Kidney (tissue), 14 donors: ENCODE data around the gene CPLX1. TPM values are rescaled to one million over a fixed set of nuclear protein-coding genes. Genes with fewer than 3 reads are reported as not detected.

Experiments
- DNase-seq, 5 donors: peaks; one replicate each; pipeline ENCODE4 v3.0.0-alpha.2; 2013 to 2020
- FAIRE-seq: peaks from 2 replicates; lab custom pipeline; 2012; peaks lifted over from hg19 to GRCh38; lab: Jason Lieb, UNC
- H3K27ac ChIP-seq, 2 donors: one replicate each; pipeline ENCODE4 v1.7.0; 2013; ENCODE audit warnings: low read depth in 2 of 2, low read length in 2 of 2, inconsistent platforms in 1 of 2
- H3K27me3 ChIP-seq: one replicate; pipeline ENCODE4 v1.7.1; 2013; ENCODE audit warnings: low read length, inconsistent platforms; ENCODE audit not compliant: control insufficient read depth, insufficient read depth
- H3K36me3 ChIP-seq, 3 donors: one replicate each; pipeline versions ENCODE4 v1.7.0 to v1.7.1; 2013; ENCODE audit warnings: low read length in 3 of 3, control low read depth in 1 of 3, inconsistent platforms in 1 of 3; ENCODE audit not compliant: insufficient read depth in 3 of 3, control insufficient read depth in 2 of 3
- H3K4me1 ChIP-seq, 3 donors: one replicate each; pipeline versions ENCODE4 v1.7.0 to v1.7.1; 2013; ENCODE audit warnings: low read length in 3 of 3, inconsistent platforms in 1 of 3, low read depth in 1 of 3; ENCODE audit not compliant: control insufficient read depth in 2 of 3, insufficient read depth in 2 of 3
- H3K4me3 ChIP-seq, 3 donors: one replicate each; pipeline versions ENCODE4 v1.7.0 to v1.8.1; 2013; ENCODE audit warnings: low read length in 3 of 3, control low read depth in 1 of 3, inconsistent platforms in 1 of 3
- H3K9ac ChIP-seq, 3 donors: one replicate each; pipeline versions ENCODE4 v1.7.0 to v1.7.1; 2013; ENCODE audit warnings: low read length in 3 of 3, control low read depth in 1 of 3, inconsistent platforms in 1 of 3
- H3K9me3 ChIP-seq, 3 donors: one replicate each; pipeline versions ENCODE4 v1.7.0 to v1.7.1; 2013; ENCODE audit warnings: low read length in 3 of 3, control low read depth in 1 of 3, inconsistent platforms in 1 of 3; ENCODE audit not compliant: control insufficient read depth in 2 of 3, insufficient read depth in 1 of 3
- intact Hi-C: fragments of 100-400 bp; cut with DNase I; formaldehyde crosslinking; loops from one replicate; pipeline ENCODE4 v1.11.1; 2022
- polyA plus RNA-seq: library from polyadenylated mRNA; stranded (reverse); fragments of 350-450 nt; fragmentation: Illumina TruSeq; extraction: RNeasy Lipid Tissue Mini Kit (QIAGEN cat#74804); gene quantifications from one replicate; pipeline ENCODE4 v1.2.3, GENCODE V29; 2014; ENCODE audit warnings: low read depth, low replicate concordance; ENCODE audit not compliant: insufficient read depth
- total RNA-seq: library from RNA; stranded (reverse); fragmentation: NEBNext Ultra II Directional; extraction: Animal tissue kit (Norgen Biotek cat#: 25700); gene quantifications from one replicate; pipeline ENCODE4 v1.2.1, GENCODE V29; 2021
- TF ChIP-seq, protein P1 (sequence below): IDR thresholded peaks from 3 replicates; pipeline ENCODE4 v1.5.1; 2012; ENCODE audit warnings: mild to moderate bottlenecking, moderate library complexity, borderline replicate concordance; ENCODE audit not compliant: insufficient read depth; ENCODE audit errors: extremely low read depth
- donor health status: control.
- donor health status: control.
- donor health status: control.
- donor health status: control.
- donor health status: control.
- donor health status: DM: yes; HTN: yes; CAD: no.
- donor health status: Normal renal cell carcinoma (clear cell type).

The CPLX1 gene
- total and polyA plus RNA-seq, 2 donors from 2014 or later: 3.9 to 10.2 TPM

DNA sequence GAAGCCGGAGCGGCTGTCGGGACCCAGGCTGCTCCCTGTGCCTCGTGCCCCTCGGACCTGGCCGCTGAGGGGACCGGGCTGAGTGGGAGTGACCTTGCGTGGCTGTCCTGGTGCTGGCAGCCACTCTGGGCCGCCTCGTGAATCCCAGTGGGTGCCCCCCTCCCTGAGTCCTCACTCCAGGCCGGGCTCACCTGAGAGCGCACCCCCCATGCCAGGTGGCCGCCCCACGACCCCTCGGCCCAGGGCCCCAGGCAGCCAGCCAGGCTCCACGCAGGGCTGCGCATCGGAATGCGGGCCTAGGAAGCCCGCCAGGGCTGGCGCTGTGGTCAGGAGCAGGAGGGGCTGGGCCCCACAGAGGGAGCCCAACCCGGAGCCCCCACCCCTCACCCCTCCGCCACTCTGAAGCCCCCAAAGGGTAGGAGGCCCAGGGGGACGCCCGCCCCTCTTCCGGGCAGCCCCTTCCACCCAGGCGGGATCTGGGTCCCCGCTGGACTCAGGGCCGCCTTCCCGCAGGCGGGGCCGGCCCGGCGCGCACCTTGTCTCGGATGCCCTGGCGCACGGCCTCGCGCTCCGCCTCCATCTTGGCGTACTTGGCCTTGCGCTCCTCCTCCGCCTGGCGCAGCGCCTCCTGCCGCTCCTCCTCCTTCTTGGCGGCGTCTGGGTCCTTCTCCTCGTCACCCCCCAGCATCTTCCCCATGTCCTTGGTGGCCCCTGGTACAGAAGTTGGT is 33.9 kb downstream of the CPLX1 start:
- no peak overlapping the region for H3K4me3 ChIP-seq
- H3K9ac ChIP-seq: no peak overlapping the region
- FAIRE-seq (no peak), DNase-seq (peak; percentile 59 to 76 (median 71))
- H3K9me3 ChIP-seq: no peaks in the 10 kb centered on the region
- no peaks in the 10 kb centered on the region for H3K36me3 ChIP-seq
- H3K27ac ChIP-seq: no peak overlapping the region
- TF ChIP-seq, protein P1, sequence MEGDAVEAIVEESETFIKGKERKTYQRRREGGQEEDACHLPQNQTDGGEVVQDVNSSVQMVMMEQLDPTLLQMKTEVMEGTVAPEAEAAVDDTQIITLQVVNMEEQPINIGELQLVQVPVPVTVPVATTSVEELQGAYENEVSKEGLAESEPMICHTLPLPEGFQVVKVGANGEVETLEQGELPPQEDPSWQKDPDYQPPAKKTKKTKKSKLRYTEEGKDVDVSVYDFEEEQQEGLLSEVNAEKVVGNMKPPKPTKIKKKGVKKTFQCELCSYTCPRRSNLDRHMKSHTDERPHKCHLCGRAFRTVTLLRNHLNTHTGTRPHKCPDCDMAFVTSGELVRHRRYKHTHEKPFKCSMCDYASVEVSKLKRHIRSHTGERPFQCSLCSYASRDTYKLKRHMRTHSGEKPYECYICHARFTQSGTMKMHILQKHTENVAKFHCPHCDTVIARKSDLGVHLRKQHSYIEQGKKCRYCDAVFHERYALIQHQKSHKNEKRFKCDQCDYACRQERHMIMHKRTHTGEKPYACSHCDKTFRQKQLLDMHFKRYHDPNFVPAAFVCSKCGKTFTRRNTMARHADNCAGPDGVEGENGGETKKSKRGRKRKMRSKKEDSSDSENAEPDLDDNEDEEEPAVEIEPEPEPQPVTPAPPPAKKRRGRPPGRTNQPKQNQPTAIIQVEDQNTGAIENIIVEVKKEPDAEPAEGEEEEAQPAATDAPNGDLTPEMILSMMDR: no peak
- intact Hi-C loops: no loop called here
- peaks cover 3% of the 10 kb centered on the region for H3K27me3 ChIP-seq
- peaks cover 0 to 2% (median 0%) of the 10 kb centered on the region in 3 donors for H3K4me1 ChIP-seq

DNA sequence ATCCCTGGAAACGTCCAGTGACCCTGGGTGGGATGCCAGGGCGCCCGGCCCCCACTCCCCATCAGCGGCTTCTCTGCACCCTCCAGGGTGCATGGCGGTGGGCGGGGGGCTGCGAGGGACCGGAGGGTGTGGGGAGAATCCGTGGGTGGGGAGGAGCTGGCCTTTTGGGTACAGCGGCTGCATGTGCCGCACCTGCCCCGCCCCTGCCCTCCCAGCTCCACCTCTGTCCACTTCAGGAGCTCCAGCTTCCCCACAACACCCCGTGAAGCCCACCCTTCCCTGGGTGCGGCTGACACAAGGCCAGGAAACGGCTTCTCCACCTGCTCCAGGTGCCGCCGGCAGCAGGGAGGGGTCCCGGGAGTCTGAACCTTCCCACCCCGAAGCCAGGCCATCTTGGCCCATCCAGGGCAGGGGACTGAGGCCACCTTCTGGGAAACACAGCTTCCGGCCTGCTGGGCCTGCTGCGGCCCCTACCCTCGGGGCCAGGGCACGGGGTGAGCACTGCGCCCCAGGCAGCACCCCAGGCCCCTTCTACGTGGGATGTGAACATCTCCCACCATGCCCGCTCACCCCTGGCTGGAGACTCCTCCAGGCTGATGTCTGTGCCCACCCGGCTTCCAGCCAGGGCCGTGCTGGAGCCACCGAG is 34.6 kb downstream of the CPLX1 start:
- Histone ChIP-seq H3K27me3 (peaks cover 3% of the 10 kb centered on the region), H3K36me3 (no peaks in the 10 kb centered on the region), H3K9me3 (no peaks in the 10 kb centered on the region), H3K9ac (no peak overlapping the region), H3K4me1 (peaks cover 0 to 2% (median 0%) of the 10 kb centered on the region in 3 donors), H3K27ac (no peak overlapping the region), H3K4me3 (no peak overlapping the region)
- TF ChIP-seq, protein P1: no peak
- intact Hi-C loops: no loop called here
- FAIRE-seq (no peak), DNase-seq (peak in 2 of 5 donors; percentile 62 to 69)

DNA sequence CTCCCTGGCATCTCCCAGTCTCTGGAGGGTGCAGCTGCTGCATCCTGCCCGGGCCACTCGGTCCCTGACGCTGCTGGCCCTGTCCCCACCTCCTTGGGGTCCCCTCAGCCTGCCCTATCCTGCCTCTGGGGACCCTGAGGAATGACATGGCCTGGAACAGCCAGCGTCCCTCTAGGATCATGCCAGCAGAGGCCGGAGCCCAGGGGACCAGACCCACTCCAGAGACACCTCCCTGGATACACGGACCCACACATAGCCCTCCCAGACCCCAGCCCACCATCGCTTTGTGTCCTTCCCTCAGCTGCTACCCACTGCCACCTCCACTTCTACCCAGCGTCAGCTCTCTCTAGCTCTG is 35.5 kb downstream of the CPLX1 start:
- TF ChIP-seq, protein P1: no peak
- H3K27me3 ChIP-seq: peaks cover 3% of the 10 kb centered on the region
- H3K36me3 ChIP-seq: no peaks in the 10 kb centered on the region
- no peak overlapping the region for H3K27ac ChIP-seq
- H3K9ac ChIP-seq: no peak overlapping the region
- H3K9me3 ChIP-seq: no peaks in the 10 kb centered on the region
- H3K4me1 ChIP-seq: peaks cover 0 to 3% (median 0%) of the 10 kb centered on the region in 3 donors
- DNase-seq (peak in 1 of 5 donors; percentile 58), FAIRE-seq (no peak)
- H3K4me3 ChIP-seq: no peak overlapping the region
- intact Hi-C loops: no loop called here
